ENCODE data around the gene FAM184B.

The FAM184B gene

GRCh38 chr4:17623451-17624001 lies 157.9 kb downstream of the FAM184B start:
- no peak for DNase-seq

GRCh38 chr4:17619416-17620105 lies 161.9 kb downstream of the FAM184B start:
- no peak for DNase-seq

- DNase-seq: no peak
Measured at GRCh38 chr4:17618926-17619325, 162.5 kb downstream of the FAM184B start.

GRCh38 chr4:17616283-17616682 lies 165.1 kb downstream of the FAM184B start:
- no peak for DNase-seq

GRCh38 chr4:17614416-17615299 lies 166.8 kb downstream of the FAM184B start, which contains the start of gene MED28:
MED28 (plus strand) TSS chr4:17614641; CDS start chr4:17614655, 14 bp downstream.
- peak; percentile 88 for DNase-seq

GRCh38 chr4:17613761-17614415 lies 167.5 kb downstream of the FAM184B start:
- DNase-seq: no peak

GRCh38 chr4:17605236-17605635 lies 176.2 kb downstream of the FAM184B start:
- DNase-seq: no peak

GRCh38 chr4:17599826-17600225 lies 181.6 kb downstream of the FAM184B start:
- DNase-seq: no peak

- DNase-seq: no peak
Measured at GRCh38 chr4:17597517-17597916, 183.9 kb downstream of the FAM184B start.

- no peak for DNase-seq
Measured at GRCh38 chr4:17595471-17596005, 185.9 kb downstream of the FAM184B start.

- DNase-seq: no peak
Measured at GRCh38 chr4:17589355-17589754, 192.1 kb downstream of the FAM184B start.

GRCh38 chr4:17587094-17587822 lies 194.2 kb downstream of the FAM184B start:
- no peak for DNase-seq

- DNase-seq: no peak
Measured at GRCh38 chr4:17584521-17585213, 196.8 kb downstream of the FAM184B start.

- DNase-seq: no peak
Measured at GRCh38 chr4:17583941-17584340, 197.5 kb downstream of the FAM184B start.

- DNase-seq: no peak
Measured at GRCh38 chr4:17583276-17583675, 198.1 kb downstream of the FAM184B start.

GRCh38 chr4:17580969-17581368 lies 200.5 kb downstream of the FAM184B start:
- DNase-seq: no peak
